GM19099 (cell line): Measurements from ENCODE around the gene PIH1D1.

ENCODE experiments used
- POLR2A ChIP-seq: IDR thresholded peaks from 3 replicates; pipeline ENCODE4 v1.6.1; 2011; ENCODE audit warnings: low read depth; ENCODE audit not compliant: insufficient read length; ENCODE audit errors: extremely low read depth

PIH1D1 gene

DNA sequence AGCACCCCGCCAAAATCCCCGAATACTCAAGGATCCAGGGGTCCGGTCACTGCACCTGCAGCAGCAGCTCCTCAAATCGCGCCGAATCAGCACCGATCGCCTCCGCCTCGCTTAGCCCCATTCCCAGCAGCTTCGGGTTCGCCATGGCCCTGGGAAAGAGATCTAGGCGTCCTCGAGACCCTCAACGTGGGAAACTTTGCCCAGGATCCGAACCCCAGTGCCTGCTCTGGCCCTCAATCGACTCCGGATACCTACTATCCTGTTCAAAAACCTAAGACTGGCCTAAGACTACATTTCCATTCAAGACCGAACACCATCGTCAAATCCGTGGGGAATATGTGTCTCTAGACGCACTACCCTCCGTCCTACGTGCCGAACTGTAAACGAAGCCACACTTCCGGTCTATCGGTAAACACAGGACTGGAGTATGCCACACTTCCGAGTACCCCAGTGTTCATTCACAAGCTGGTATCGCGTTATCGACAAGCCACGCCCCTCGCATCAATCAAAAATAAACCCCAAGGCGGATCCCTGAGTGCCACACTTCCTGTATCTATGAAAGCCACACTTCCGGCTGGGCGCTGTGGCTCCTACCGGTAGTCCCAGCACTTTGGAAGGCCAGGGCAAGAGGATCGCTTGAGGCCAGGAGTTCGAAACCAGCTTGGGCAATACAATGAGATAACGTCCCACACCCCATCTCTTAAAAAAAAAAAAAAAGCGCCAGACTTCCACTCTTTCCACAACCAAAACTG lies at the start of gene PIH1D1:
PIH1D1 (minus strand) TSS at position 385 of the 752 bp plus-strand sequence; CDS start at position 145, 240 bp downstream.
- TF ChIP-seq POLR2A: peak; percentile 83

- TF ChIP-seq POLR2A: no peak
These were observed 47.5 kb upstream of the PIH1D1 start for GRCh38 chr19:49499030-49499670.

DNA sequence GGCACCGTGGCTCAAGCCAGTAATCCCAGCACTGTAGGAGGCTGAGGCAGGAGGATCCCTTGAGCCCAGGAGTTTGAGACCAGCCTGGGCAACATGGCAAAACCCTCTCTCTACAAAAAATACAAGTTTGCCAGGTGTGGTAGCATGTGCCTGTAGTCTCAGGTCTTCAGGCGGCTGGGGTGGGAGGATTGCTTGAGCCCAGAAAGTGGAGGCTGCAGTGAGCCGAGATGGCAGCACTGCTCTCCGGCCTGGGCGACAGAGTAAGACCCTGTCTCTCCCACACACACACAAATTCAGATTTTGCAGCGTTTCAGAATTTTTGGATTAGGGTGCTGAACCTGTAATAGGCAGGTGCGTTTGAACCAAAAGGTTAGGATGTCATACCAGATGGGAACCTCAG lies 46.9 kb upstream of the PIH1D1 start:
- TF ChIP-seq POLR2A: no peak

DNA sequence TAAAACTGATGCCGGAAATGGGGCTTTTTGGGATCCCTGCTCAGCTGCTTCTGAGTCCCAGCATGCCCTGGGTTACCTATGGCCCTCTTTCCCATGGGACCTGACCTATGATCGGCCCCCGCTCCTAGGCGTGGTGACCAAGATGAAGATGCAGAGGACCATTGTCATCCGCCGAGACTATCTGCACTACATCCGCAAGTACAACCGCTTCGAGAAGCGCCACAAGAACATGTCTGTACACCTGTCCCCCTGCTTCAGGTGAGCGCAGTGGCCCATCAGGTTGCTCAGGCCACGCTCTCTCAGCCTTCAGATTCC lies 46.1 kb upstream of the PIH1D1 start:
- TF ChIP-seq POLR2A: no peak

GRCh38 chr19:49497047-49497788 lies 45.6 kb upstream of the PIH1D1 start:
- peak; percentile 40 for TF ChIP-seq POLR2A

DNA sequence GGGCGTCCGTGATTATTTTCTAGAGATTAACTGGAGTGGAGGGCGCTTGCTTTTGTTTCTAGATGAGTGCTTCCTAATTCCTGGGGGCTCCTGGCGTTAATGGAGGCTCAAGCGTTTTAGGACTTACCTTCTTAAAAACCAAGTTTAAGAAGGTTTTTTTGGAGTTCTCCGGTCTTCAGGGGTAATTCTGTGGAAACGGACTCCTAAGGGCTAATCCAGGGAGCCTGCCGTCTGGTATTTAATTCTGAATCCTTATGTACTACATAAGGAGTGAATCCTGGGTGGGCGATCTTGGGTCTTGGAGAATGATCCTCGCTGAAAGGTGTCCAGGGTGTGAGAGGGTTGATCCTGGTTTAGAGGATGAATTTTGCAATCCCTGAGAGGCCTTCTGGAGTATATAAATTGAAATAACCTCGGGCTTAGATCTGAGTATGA lies 45.0 kb upstream of the PIH1D1 start:
- no peak for TF ChIP-seq POLR2A

DNA sequence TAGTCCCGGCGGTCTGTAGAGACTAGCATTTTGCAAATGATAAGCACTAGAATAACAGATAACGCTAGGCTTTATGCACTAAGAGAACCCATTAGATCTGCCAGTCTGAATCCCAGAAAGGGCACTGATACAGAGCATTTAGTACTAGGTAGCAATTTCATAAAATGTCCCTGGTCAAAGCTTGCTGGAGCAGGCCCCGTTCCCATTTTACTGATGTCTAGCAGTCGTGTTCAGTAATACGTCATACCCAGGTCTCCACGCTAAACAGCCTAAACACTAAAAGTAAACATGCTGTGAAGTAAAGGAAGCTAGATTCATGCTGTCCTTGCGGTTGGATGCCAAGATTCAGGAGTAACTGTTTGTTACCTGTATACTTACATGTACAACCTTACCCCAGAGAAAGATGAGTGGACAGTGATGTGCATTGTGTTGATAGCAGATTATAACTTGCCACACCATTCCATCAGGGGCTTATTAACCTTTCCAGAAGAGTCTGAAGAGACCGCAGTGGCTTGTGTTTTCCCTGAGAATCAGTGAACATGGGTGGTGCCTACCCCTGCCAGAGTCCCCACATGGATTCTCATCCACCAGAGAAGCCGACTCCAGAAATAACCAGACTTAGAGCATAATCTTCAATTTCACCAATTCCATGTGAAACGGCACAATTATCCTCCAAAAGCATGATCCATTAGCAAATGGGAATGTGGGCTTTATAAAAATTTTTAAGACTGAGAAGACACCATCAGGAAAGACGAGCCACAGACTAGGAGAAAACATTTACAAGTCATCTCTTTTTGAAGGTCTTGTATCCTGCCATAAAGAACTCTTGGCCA lies 41.2 kb upstream of the PIH1D1 start:
- no peak for TF ChIP-seq POLR2A

DNA sequence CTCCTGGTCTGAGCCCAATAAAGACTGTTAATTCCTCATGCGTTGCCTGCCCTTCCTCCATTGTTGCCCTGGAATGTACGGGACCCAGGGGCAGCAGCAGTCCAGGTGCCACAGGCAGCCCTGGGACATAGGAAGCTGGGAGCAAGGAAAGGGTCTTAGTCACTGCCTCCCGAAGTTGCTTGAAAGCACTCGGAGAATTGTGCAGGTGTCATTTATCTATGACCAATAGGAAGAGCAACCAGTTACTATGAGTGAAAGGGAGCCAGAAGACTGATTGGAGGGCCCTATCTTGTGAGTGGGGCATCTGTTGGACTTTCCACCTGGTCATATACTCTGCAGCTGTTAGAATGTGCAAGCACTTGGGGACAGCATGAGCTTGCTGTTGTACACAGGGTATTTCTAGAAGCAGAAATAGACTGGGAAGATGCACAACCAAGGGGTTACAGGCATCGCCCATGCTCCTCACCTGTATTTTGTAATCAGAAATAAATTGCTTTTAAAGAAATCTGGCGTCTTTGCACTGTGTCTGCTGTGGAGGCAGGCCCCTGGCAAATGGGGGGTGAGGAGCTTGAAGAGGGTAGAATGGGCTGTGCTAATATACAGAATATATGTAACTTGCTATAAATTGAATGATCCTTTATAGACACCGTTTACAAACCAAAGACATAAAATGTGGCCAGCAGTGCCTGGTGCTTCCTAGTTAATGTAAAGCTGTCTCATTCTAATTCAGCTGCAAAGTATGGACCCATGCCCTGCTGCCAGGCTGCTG lies 40.4 kb upstream of the PIH1D1 start:
- peak; percentile 2 for TF ChIP-seq POLR2A

DNA sequence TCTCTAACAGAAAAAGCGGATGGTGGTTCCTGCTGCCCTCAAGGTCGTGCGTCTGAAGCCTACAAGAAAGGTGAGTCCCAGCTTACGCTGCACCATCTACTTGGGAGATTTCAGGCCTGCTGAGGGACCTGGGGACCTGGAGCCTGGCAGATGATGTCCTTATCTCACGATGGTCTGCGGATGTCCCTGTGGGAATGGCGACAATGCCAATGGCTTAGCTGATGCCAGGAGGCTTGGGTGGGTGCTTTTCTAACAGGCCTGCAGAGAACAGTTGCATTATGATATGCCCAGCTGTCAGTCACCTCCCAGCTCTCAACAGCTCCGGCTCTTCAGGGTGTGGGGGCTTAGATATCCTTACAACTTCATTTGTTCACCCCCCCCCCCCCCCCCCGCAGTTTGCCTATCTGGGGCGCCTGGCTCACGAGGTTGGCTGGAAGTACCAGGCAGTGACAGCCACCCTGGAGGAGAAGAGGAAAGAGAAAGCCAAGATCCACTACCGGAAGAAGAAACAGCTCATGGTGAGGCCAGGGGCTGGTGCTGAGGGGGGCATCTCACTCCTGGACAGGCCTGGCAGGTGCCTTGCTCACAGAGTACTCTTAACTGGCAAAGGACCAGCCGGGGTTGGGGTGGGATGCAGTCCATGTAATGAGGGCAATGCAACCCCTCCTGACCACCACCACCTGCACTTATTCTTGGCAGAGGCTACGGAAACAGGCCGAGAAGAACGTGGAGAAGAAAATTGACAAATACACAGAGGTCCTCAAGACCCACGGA lies 39.6 kb upstream of the PIH1D1 start:
- TF ChIP-seq POLR2A: peak; percentile 16

GRCh38 chr19:49490287-49491029 lies 38.8 kb upstream of the PIH1D1 start:
- peak; percentile 34 for TF ChIP-seq POLR2A

GRCh38 chr19:49489601-49490167 lies 38.1 kb upstream of the PIH1D1 start:
- no peak for TF ChIP-seq POLR2A

GRCh38 chr19:49488863-49489537 lies 37.4 kb upstream of the PIH1D1 start:
- TF ChIP-seq POLR2A: no peak
